ENCODE data around the gene UPF2. TPM values are rescaled to one million over a fixed set of nuclear protein-coding genes. Genes with fewer than 3 reads are reported as not detected.
A peak's percentile ranks its signal among the peaks of the same experiment; 100 is the strongest.

The UPF2 gene
- total RNA-seq, 4 donors from 2014 or later = 12.9 to 22.3 (median 17.8) TPM

GRCh38 chr10:11870900-11871400 is 171.7 kb downstream of the UPF2 start:
- H3K36me3 ChIP-seq = peaks cover 0 to 43% (median 0%) of the 10 kb centered on the region in 3 donors
- peaks cover 19 to 55% (median 21%) of the 10 kb centered on the region in 3 donors for H3K4me1 ChIP-seq
- H3K27me3 ChIP-seq = no peaks in the 10 kb centered on the region
- WGBS, 2 donors = 83 to 85% methylated on average over 7 of the region's 7 CpGs
- DNase-seq = no peak
- no peaks in the 10 kb centered on the region for H3K9me3 ChIP-seq
- TF ChIP-seq, protein P1, sequence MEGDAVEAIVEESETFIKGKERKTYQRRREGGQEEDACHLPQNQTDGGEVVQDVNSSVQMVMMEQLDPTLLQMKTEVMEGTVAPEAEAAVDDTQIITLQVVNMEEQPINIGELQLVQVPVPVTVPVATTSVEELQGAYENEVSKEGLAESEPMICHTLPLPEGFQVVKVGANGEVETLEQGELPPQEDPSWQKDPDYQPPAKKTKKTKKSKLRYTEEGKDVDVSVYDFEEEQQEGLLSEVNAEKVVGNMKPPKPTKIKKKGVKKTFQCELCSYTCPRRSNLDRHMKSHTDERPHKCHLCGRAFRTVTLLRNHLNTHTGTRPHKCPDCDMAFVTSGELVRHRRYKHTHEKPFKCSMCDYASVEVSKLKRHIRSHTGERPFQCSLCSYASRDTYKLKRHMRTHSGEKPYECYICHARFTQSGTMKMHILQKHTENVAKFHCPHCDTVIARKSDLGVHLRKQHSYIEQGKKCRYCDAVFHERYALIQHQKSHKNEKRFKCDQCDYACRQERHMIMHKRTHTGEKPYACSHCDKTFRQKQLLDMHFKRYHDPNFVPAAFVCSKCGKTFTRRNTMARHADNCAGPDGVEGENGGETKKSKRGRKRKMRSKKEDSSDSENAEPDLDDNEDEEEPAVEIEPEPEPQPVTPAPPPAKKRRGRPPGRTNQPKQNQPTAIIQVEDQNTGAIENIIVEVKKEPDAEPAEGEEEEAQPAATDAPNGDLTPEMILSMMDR (IDR thresholded peaks at IDR 0.05) = no peak
- TF ChIP-seq POLR2A (IDR thresholded peaks at IDR 0.05) = no peak
- peak overlapping the region in 2 of 4 donors; percentile 56 to 57 for H3K27ac ChIP-seq
- H3K4me3 ChIP-seq = no peak overlapping the region
- intact Hi-C loops (cut with DNase I) = no loop called here

DNA sequence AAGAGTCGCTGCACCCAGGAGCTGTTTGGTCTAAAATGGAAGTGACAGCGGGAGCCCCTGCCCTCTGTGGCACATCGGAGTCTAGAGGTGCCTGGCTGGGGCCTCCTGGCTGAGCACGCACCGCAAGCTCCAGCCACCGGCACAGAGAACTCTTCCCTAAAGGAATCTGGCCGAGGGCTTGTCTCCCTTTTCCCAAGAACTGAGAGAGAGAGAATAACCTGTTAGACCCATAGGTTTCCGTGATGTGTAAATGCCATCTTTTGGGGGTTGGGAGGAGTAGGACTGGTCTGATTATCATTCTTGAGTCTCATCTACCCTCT is 172.2 kb downstream of the UPF2 start:
- Histone ChIP-seq H3K4me1 (peaks cover 15 to 50% (median 15%) of the 10 kb centered on the region in 3 donors), H3K27ac (peak overlapping the region in 2 of 4 donors; percentile 9 to 54), H3K36me3 (peaks cover 0 to 47% (median 0%) of the 10 kb centered on the region in 3 donors), H3K9me3 (no peaks in the 10 kb centered on the region), H3K27me3 (no peaks in the 10 kb centered on the region), H3K4me3 (peak overlapping the region in 1 of 4 donors; percentile 32)
- intact Hi-C loops (cut with DNase I) = no loop called here
- 80 to 100% methylated on average over 1 to 2 of the region's 8 CpGs for WGBS, 2 donors
- no peak for TF ChIP-seq POLR2A (IDR thresholded peaks at IDR 0.05)
- TF ChIP-seq, protein P1 (IDR thresholded peaks at IDR 0.05) = no peak
- DNase-seq = no peak

Small RNAs within 50 kb of the gene (small RNA-seq; reads per million reads assigned to genes)
- gene RNU6-1095P = 0 reads per million in 4 donors

Other genes with a start within 250 kb of the UPF2 start
- gene PROSER2, start 219.5 kb downstream of the UPF2 start, total RNA-seq = 10 to 100 TPM in 2 of 4 donors, 1 to 10 TPM in 2; 6.4 to 15.5 (median 11.1) TPM
- 10 to 100 TPM; 10.2 to 24.9 (median 16.9) TPM for gene DHTKD1, start 26.1 kb upstream of the UPF2 start, total RNA-seq
- gene SEC61A2, start 86.9 kb upstream of the UPF2 start, total RNA-seq = 1 to 10 TPM; 1.2 to 5.0 (median 4.3) TPM
- 10 to 100 TPM; 30.7 to 79.3 (median 42.3) TPM for gene NUDT5, start 153.1 kb upstream of the UPF2 start, total RNA-seq
- 10 to 100 TPM; 37.4 to 84.8 (median 80.3) TPM for gene CDC123, start 153.4 kb upstream of the UPF2 start, total RNA-seq